Liver (tissue), 9 donors: ENCODE measurements around the gene RNPEPL1. TPM values are rescaled to one million over a fixed set of nuclear protein-coding genes. Genes with fewer than 3 reads are reported as not detected.

ENCODE experiments used
- DNase-seq: peaks from one replicate; pipeline ENCODE4 v3.0.0-alpha.2; 2017; ENCODE audit warnings: low spot score
- H3K27ac ChIP-seq, 2 donors: one replicate each; pipeline ENCODE4 v1.7.0; 2013; ENCODE audit warnings: inconsistent platforms in 2 of 2, low read length in 2 of 2, control low read depth in 1 of 2, low read depth in 1 of 2, mild to moderate bottlenecking in 1 of 2
- H3K27me3 ChIP-seq, 4 donors: one replicate each; pipeline versions ENCODE4 v1.6.1 to v1.7.0; 2013; ENCODE audit warnings: low read length in 3 of 4, inconsistent platforms in 1 of 4, mild to moderate bottlenecking in 1 of 4, moderate library complexity in 1 of 4; ENCODE audit not compliant: control insufficient read depth in 4 of 4, insufficient read depth in 4 of 4
- H3K36me3 ChIP-seq, 4 donors: one replicate each; pipeline versions ENCODE4 v1.6.1 to v1.7.0; 2013; ENCODE audit warnings: low read length in 3 of 4, mild to moderate bottlenecking in 3 of 4, low read depth in 1 of 4, moderate library complexity in 1 of 4; ENCODE audit not compliant: control insufficient read depth in 4 of 4, insufficient read depth in 3 of 4
- H3K4me1 ChIP-seq, 4 donors: one replicate each; pipeline versions ENCODE4 v1.6.1 to v1.7.0; 2013; ENCODE audit warnings: low read length in 3 of 4, mild to moderate bottlenecking in 3 of 4, moderate library complexity in 1 of 4; ENCODE audit not compliant: control insufficient read depth in 4 of 4, insufficient read depth in 4 of 4
- H3K4me3 ChIP-seq, 3 donors: one replicate each; pipeline versions ENCODE4 v1.6.1 to v1.7.0; 2013; ENCODE audit warnings: low read length in 3 of 3, control low read depth in 1 of 3, low read depth in 1 of 3, mild to moderate bottlenecking in 1 of 3
- H3K9ac ChIP-seq, 2 donors: one replicate each; pipeline ENCODE4 v1.7.0; 2013; ENCODE audit warnings: low read length in 2 of 2, mild to moderate bottlenecking in 2 of 2, moderate library complexity in 2 of 2, control low read depth in 1 of 2, low read depth in 1 of 2
- H3K9me3 ChIP-seq, 4 donors: one replicate each; pipeline versions ENCODE4 v1.6.1 to v1.7.0; 2013; ENCODE audit warnings: low read length in 3 of 4; ENCODE audit not compliant: control insufficient read depth in 4 of 4
- EGR1 ChIP-seq, 2 donors: IDR thresholded peaks; 2 replicates each; pipeline ENCODE4 v1.6.1; 2016 to 2018; ENCODE audit warnings: antibody characterized with exemption in 2 of 2, low read depth in 2 of 2
- FOXA1 ChIP-seq: IDR thresholded peaks from 2 replicates; pipeline ENCODE4 v1.6.1; 2016; ENCODE audit warnings: antibody characterized with exemption
- FOXA2 ChIP-seq: IDR thresholded peaks from 2 replicates; pipeline ENCODE4 v1.6.1; 2016; ENCODE audit warnings: antibody characterized with exemption
- GABPA ChIP-seq, 2 donors: IDR thresholded peaks in 1 of 2; conservative IDR thresholded peaks in 1 of 2; 2 replicates each; pipeline ENCODE4 v1.6.1; 2016; ENCODE audit warnings: antibody characterized with exemption in 2 of 2, mild to moderate bottlenecking in 1 of 2, moderate library complexity in 1 of 2
- HNF4A ChIP-seq, 2 donors: conservative IDR thresholded peaks; 2 replicates each; pipeline ENCODE4 v1.6.1; 2016; ENCODE audit warnings: antibody characterized with exemption in 2 of 2, mild to moderate bottlenecking in 2 of 2
- HNF4G ChIP-seq: IDR thresholded peaks from 2 replicates; pipeline ENCODE4 v1.6.1; 2016; ENCODE audit warnings: antibody characterized with exemption
- JUND ChIP-seq, 2 donors: IDR thresholded peaks; 2 replicates each; pipeline ENCODE4 v1.6.1; 2016; ENCODE audit warnings: antibody characterized with exemption in 2 of 2
- RAD21 ChIP-seq, 2 donors: IDR thresholded peaks; 2 replicates each; pipeline ENCODE4 v1.6.1; 2016; ENCODE audit warnings: antibody characterized with exemption in 2 of 2, mild to moderate bottlenecking in 2 of 2
- RXRA ChIP-seq, 2 donors: IDR thresholded peaks; 2 replicates each; pipeline ENCODE4 v1.6.1; 2017 to 2018; ENCODE audit warnings: antibody characterized with exemption in 2 of 2, mild to moderate bottlenecking in 1 of 2
- SP1 ChIP-seq: IDR thresholded peaks from 2 replicates; pipeline ENCODE4 v1.6.1; 2018; ENCODE audit warnings: antibody characterized with exemption, mild to moderate bottlenecking
- TAF1 ChIP-seq: conservative IDR thresholded peaks from 2 replicates; pipeline ENCODE4 v1.6.1; 2016; ENCODE audit warnings: antibody characterized with exemption, mild to moderate bottlenecking
- YY1 ChIP-seq: IDR thresholded peaks from 2 replicates; pipeline ENCODE4 v1.6.1; 2016; ENCODE audit warnings: antibody characterized with exemption, mild to moderate bottlenecking
- WGBS: extraction: QIAGEN DNeasy Blood & Tissue Kit; methylation state at CpG from one replicate; pipeline ENCODE4 v1.1.7; 2013; 5-methylcytosine and 5-hydroxymethylcytosine counted together
- polyA plus RNA-seq, 2 donors: library from polyadenylated mRNA; stranded (reverse) in 1 of 2; unstranded in 1 of 2; fragments of 200-250 nt in 1 of 2; fragments of >200 nt in 1 of 2; fragmentation: Nextera tagmentation in 1 of 2; extraction: Ambion mirVana in 1 of 2; gene quantifications; one replicate each; pipeline versions ENCODE4 v1.2.1 to v1.2.3, GENCODE V29; 2013 to 2015
- total RNA-seq, 2 donors: library from RNA; depleted of rRNA; stranded (reverse); fragments of >200 nt; gene quantifications; one replicate each; pipeline ENCODE4 v1.2.3, GENCODE V29; 2014
- TF ChIP-seq, protein P1 (sequence below): IDR thresholded peaks from 2 replicates; pipeline ENCODE4 v1.6.1; 2016; ENCODE audit warnings: antibody characterized with exemption, mild to moderate bottlenecking
- TF ChIP-seq, protein P2 (sequence below): IDR thresholded peaks from 2 replicates; pipeline ENCODE4 v1.6.1; 2016; ENCODE audit warnings: antibody characterized with exemption
- TF ChIP-seq, protein P3 (sequence below): IDR thresholded peaks from 2 replicates; pipeline ENCODE4 v1.6.1; 2016; ENCODE audit warnings: antibody characterized with exemption
- TF ChIP-seq, protein P4 (sequence below): IDR thresholded peaks from 2 replicates; pipeline ENCODE4 v1.6.1; 2016; ENCODE audit warnings: antibody characterized with exemption
- donor health status: healthy.
- donor health status: healthy.
- donor health status: healthy.
- donor health status: healthy.
- donor health status: healthy.

Gene RNPEPL1
- total and polyA plus RNA-seq, 4 donors = 24.8 to 43.9 (median 29.4) TPM

DNA sequence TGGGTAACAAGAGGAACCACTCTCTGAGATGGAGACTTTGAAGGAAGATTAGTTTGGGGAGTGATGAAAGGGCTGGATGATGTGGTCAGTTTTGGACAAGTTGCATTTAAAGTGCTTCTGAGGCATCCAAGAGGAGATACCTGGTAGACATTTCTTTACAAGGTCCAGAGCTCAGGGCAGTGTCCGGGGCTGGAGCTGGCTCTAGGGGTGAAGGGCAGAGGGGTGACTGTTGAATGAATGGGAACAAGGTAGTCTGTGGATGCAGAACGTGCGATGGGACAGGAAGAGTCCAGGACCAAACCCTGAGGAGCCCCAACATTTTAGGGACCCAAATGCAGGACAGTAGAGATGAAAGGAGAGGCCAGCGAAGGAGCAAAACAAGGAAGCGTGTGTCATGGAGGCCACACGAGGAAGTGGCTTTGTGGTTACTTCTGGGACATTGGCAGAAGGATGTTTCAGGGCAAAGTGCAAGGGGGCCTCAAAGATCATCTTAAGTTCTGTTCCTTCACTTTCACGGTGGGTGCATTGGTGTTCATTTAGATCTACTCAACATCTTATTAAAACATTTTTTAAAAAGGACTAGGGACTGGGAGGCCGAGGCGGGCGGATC is 43.4 kb downstream of the RNPEPL1 start:
- Histone ChIP-seq H3K4me3 (no peak overlapping the region), H3K27ac (no peak overlapping the region), H3K27me3 (no peaks in the 10 kb centered on the region), H3K4me1 (peaks cover 0 to 3% (median 0%) of the 10 kb centered on the region in 4 donors), H3K9me3 (no peaks in the 10 kb centered on the region), H3K9ac (no peak overlapping the region), H3K36me3 (no peaks in the 10 kb centered on the region)
- no peak for DNase-seq
- TF ChIP-seq RAD21 (IDR thresholded peaks at IDR 0.05) (no peak), EGR1 (IDR thresholded peaks at IDR 0.05; ENCODE audit: low read depth in 2 of 2) (no peak), HNF4G (no peak), HNF4A (conservative IDR thresholded peaks at IDR 0.05) (no peak)
- TF ChIP-seq, protein P1, sequence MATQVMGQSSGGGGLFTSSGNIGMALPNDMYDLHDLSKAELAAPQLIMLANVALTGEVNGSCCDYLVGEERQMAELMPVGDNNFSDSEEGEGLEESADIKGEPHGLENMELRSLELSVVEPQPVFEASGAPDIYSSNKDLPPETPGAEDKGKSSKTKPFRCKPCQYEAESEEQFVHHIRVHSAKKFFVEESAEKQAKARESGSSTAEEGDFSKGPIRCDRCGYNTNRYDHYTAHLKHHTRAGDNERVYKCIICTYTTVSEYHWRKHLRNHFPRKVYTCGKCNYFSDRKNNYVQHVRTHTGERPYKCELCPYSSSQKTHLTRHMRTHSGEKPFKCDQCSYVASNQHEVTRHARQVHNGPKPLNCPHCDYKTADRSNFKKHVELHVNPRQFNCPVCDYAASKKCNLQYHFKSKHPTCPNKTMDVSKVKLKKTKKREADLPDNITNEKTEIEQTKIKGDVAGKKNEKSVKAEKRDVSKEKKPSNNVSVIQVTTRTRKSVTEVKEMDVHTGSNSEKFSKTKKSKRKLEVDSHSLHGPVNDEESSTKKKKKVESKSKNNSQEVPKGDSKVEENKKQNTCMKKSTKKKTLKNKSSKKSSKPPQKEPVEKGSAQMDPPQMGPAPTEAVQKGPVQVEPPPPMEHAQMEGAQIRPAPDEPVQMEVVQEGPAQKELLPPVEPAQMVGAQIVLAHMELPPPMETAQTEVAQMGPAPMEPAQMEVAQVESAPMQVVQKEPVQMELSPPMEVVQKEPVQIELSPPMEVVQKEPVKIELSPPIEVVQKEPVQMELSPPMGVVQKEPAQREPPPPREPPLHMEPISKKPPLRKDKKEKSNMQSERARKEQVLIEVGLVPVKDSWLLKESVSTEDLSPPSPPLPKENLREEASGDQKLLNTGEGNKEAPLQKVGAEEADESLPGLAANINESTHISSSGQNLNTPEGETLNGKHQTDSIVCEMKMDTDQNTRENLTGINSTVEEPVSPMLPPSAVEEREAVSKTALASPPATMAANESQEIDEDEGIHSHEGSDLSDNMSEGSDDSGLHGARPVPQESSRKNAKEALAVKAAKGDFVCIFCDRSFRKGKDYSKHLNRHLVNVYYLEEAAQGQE = no peak
- WGBS = 87% methylated on average over 10 of the region's 10 CpGs

DNA sequence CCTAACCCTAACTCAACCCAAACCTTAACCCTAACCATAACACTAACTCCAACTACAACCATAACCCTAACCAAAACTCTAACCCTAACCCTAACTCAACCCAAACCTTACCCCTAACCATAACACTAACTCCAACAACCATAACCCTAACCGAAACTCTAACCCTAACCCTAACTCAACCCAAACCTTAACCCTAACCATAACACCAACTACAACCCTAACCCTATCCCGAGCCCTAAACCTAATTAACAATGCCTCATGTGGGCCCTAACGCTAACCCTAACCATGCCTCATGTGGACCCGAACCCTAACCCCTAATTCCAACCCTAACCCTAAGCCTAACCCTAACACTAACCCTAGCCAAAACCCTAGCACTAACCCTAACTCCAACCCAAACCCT is 45.5 kb downstream of the RNPEPL1 start:
- WGBS = 98% methylated on average over 4 of the region's 4 CpGs
- no peak for DNase-seq
- Histone ChIP-seq H3K4me1 (peaks cover 0 to 3% (median 0%) of the 10 kb centered on the region in 4 donors), H3K9me3 (peaks cover 0 to 3% (median 0%) of the 10 kb centered on the region in 4 donors), H3K27ac (no peak overlapping the region), H3K36me3 (no peaks in the 10 kb centered on the region), H3K27me3 (no peaks in the 10 kb centered on the region), H3K9ac (no peak overlapping the region), H3K4me3 (no peak overlapping the region)
- no peak for TF ChIP-seq HNF4A (conservative IDR thresholded peaks at IDR 0.05)
- no peak for TF ChIP-seq FOXA1
- no peak for TF ChIP-seq RAD21 (IDR thresholded peaks at IDR 0.05)
- no peak for TF ChIP-seq GABPA (IDR thresholded peaks at IDR 0.05 in 1 of 2, conservative IDR thresholded peaks at IDR 0.05 in 1 of 2)
- TF ChIP-seq RXRA (IDR thresholded peaks at IDR 0.05) = no peak
- TF ChIP-seq FOXA2 = no peak
- TF ChIP-seq, protein P2, sequence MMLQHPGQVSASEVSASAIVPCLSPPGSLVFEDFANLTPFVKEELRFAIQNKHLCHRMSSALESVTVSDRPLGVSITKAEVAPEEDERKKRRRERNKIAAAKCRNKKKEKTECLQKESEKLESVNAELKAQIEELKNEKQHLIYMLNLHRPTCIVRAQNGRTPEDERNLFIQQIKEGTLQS = no peak
- TF ChIP-seq, protein P3, sequence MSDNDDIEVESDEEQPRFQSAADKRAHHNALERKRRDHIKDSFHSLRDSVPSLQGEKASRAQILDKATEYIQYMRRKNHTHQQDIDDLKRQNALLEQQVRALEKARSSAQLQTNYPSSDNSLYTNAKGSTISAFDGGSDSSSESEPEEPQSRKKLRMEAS = no peak
- no peak for TF ChIP-seq EGR1 (IDR thresholded peaks at IDR 0.05; ENCODE audit: low read depth in 2 of 2)

DNA sequence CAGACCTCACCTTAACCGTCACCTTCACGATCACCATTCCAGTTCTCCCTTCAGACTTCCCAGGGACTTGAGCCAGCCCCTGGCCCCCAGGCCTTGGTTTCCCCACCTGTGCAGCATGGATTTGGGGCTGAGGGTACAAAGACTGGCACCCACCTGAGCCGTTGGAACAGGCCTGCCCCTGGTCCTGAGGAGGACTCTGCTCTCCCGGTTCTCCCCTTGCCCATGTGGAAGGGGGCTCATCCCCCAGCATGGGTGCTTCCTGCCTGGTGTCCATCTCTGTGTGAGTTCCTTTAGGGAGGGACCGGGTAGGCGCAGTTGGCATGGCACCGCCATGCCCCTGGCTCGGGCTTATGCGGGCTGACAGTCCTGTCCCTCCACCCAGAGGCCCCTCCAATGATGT is 46.1 kb downstream of the RNPEPL1 start:
- 96% methylated on average over 9 of the region's 9 CpGs for WGBS
- Histone ChIP-seq H3K27me3 (no peaks in the 10 kb centered on the region), H3K4me1 (peaks cover 0 to 3% (median 0%) of the 10 kb centered on the region in 4 donors), H3K4me3 (no peak overlapping the region), H3K9ac (no peak overlapping the region), H3K27ac (no peak overlapping the region), H3K36me3 (no peaks in the 10 kb centered on the region), H3K9me3 (peaks cover 0 to 3% (median 0%) of the 10 kb centered on the region in 4 donors)
- DNase-seq = no peak
- TF ChIP-seq, protein P3 = no peak
- TF ChIP-seq, protein P4, sequence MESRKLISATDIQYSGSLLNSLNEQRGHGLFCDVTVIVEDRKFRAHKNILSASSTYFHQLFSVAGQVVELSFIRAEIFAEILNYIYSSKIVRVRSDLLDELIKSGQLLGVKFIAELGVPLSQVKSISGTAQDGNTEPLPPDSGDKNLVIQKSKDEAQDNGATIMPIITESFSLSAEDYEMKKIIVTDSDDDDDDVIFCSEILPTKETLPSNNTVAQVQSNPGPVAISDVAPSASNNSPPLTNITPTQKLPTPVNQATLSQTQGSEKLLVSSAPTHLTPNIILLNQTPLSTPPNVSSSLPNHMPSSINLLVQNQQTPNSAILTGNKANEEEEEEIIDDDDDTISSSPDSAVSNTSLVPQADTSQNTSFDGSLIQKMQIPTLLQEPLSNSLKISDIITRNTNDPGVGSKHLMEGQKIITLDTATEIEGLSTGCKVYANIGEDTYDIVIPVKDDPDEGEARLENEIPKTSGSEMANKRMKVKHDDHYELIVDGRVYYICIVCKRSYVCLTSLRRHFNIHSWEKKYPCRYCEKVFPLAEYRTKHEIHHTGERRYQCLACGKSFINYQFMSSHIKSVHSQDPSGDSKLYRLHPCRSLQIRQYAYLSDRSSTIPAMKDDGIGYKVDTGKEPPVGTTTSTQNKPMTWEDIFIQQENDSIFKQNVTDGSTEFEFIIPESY = no peak
- TF ChIP-seq TAF1 = no peak
- no peak for TF ChIP-seq EGR1 (IDR thresholded peaks at IDR 0.05; ENCODE audit: low read depth in 2 of 2)
- TF ChIP-seq, protein P1 = no peak
- TF ChIP-seq RXRA (IDR thresholded peaks at IDR 0.05) = no peak
- TF ChIP-seq JUND (IDR thresholded peaks at IDR 0.05) = no peak
- TF ChIP-seq YY1 = no peak
- no peak for TF ChIP-seq SP1
- TF ChIP-seq FOXA1 = no peak
- TF ChIP-seq, protein P2 = no peak
- no peak for TF ChIP-seq RAD21 (IDR thresholded peaks at IDR 0.05)
